Measurements from ENCODE around the gene ADISSP.

GRCh38 chr20:3719046-3719445, 48.5 kb downstream of the ADISSP start:
- TF ChIP-seq CTCF (IDR thresholded peaks at IDR 0.05) = no peak
- TF ChIP-seq POLR2A (IDR thresholded peaks at IDR 0.05) = no peak

All from tibial nerve (tissue), 3 donors.